Measurements from ENCODE around the gene KTI12. TPM values are rescaled to one million over a fixed set of nuclear protein-coding genes. Genes with fewer than 3 reads are reported as not detected.
"Not testable (repeated sequence)": the region's sequence is repeated elsewhere in the genome, so short reads cannot be mapped to it uniquely, and the experiment has no call there.

The KTI12 gene, protein sequence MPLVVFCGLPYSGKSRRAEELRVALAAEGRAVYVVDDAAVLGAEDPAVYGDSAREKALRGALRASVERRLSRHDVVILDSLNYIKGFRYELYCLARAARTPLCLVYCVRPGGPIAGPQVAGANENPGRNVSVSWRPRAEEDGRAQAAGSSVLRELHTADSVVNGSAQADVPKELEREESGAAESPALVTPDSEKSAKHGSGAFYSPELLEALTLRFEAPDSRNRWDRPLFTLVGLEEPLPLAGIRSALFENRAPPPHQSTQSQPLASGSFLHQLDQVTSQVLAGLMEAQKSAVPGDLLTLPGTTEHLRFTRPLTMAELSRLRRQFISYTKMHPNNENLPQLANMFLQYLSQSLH
- 3.4 TPM for total RNA-seq
- polyA plus RNA-seq (ENCODE audit: insufficient read depth in 1 of 8, insufficient read length in 8 of 8, low replicate concordance in 1 of 8) = 1 to 10 TPM; 2.5 to 4.4 (median 3.2) TPM
- long read RNA-seq, donor 1, partial matches to known transcripts = 0 of 2 reads
- long read RNA-seq, donor 1, other reads (novel, unspliced or antisense) = 0 of 2 reads
- long read RNA-seq, donor 2 = 0 reads
- long read RNA-seq, donor 3, transcript KTI12-201 (1 exons, 1,714 nt) = major isoform, 5 of 5 reads
- long read RNA-seq, donor 3, partial matches to known transcripts = 0 of 5 reads
- long read RNA-seq, donor 3, other reads (novel, unspliced or antisense) = 0 of 5 reads
- long read RNA-seq, donor 4, partial matches to known transcripts = 0 of 2 reads
- long read RNA-seq, donor 4, other reads (novel, unspliced or antisense) = 0 of 2 reads
- long read RNA-seq, donor 5, transcript KTI12-201 (1 exons, 1,714 nt) = major isoform, 17 of 17 reads
- long read RNA-seq, donor 5, partial matches to known transcripts = 0 of 17 reads
- long read RNA-seq, donor 5, other reads (novel, unspliced or antisense) = 0 of 17 reads
- long read RNA-seq, donor 6, transcript KTI12-201 (1 exons, 1,714 nt) = major isoform, 8 of 8 reads
- long read RNA-seq, donor 6, partial matches to known transcripts = 0 of 8 reads
- long read RNA-seq, donor 6, other reads (novel, unspliced or antisense) = 0 of 8 reads
- long read RNA-seq, donor 7, transcript KTI12-201 (1 exons, 1,714 nt) = major isoform, 6 of 6 reads
- long read RNA-seq, donor 7, partial matches to known transcripts = 0 of 6 reads
- long read RNA-seq, donor 7, other reads (novel, unspliced or antisense) = 0 of 6 reads
- long read RNA-seq, donor 8, partial matches to known transcripts = 0 of 4 reads
- long read RNA-seq, donor 8, other reads (novel, unspliced or antisense) = 0 of 4 reads
- long read RNA-seq, donor 9, transcript KTI12-201 (1 exons, 1,714 nt) = major isoform, 7 of 7 reads
- long read RNA-seq, donor 9, partial matches to known transcripts = 0 of 7 reads
- long read RNA-seq, donor 9, other reads (novel, unspliced or antisense) = 0 of 7 reads
- long read RNA-seq, donor 10, transcript KTI12-201 (1 exons, 1,714 nt) = major isoform, 10 of 10 reads
- long read RNA-seq, donor 10, partial matches to known transcripts = 0 of 10 reads
- long read RNA-seq, donor 10, other reads (novel, unspliced or antisense) = 0 of 10 reads
- long read RNA-seq, donor 11, partial matches to known transcripts = 0 of 1 reads
- long read RNA-seq, donor 11, other reads (novel, unspliced or antisense) = 0 of 1 reads

- peak within 1 kb of the TSS; percentile 89 for H3K27ac ChIP-seq (ENCODE audit: low read length)
- H3K9me3 ChIP-seq (replicated peaks; ENCODE audit: control insufficient read depth, low read depth, low read length) = no peaks in the 10 kb centered on the region
- peaks cover 11% of the 10 kb centered on the region for H3K4me1 ChIP-seq (ENCODE audit: control insufficient read depth, insufficient read depth, low read length)
- peak; percentile 97 for DNase-seq
- no peaks in the 10 kb centered on the region for H3K27me3 ChIP-seq (ENCODE audit: control insufficient read depth, insufficient read depth, low read length)
- H3K36me3 ChIP-seq (ENCODE audit: control insufficient read depth, insufficient read depth, low read length) = peaks cover 4% of the 10 kb centered on the region
- under 1% methylated on average over 66 of the region's 78 CpGs for whole genome bisulfite sequencing (ENCODE audit: insufficient coverage)
- H3K4me3 ChIP-seq (ENCODE audit: low read length) = peak within 1 kb of the TSS; percentile 81
Observed at GRCh38 chr1:52033190-52034049, at the start of gene KTI12. KTI12 (minus strand) TSS chr1:52033810; CDS start chr1:52033761, 49 bp downstream.

DNA sequence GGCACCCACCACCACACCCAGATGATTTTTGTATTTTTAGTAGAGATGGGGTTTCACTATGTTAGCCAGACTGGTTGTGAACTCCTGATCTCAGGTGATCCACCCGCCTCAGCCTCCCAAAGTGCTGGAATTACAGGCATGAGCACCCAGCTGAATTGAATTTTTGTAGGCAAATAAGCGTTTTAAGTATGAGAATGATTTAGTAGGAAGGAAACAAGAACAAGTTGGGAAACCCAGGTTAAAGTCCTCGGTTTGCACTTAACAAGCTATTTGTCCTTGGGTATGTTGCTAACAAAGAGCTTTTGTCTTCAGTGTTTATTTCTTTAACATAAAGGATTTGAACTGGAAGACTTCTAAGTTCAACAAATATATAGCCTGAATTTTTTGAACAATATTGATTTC is 46.4 kb upstream of the KTI12 start:
- no peaks in the 10 kb centered on the region for H3K9me3 ChIP-seq (replicated peaks; ENCODE audit: control insufficient read depth, low read depth, low read length)
- WGBS (ENCODE audit: insufficient coverage) = 90% methylated on average over 2 of the region's 3 CpGs
- no peak for DNase-seq
- no peak overlapping the region for H3K4me3 ChIP-seq (ENCODE audit: low read length)
- H3K36me3 ChIP-seq (ENCODE audit: control insufficient read depth, insufficient read depth, low read length) = peaks cover 18% of the 10 kb centered on the region
- H3K27ac ChIP-seq (ENCODE audit: low read length) = no peak overlapping the region
- H3K4me1 ChIP-seq (ENCODE audit: control insufficient read depth, insufficient read depth, low read length) = no peaks in the 10 kb centered on the region
- H3K27me3 ChIP-seq (ENCODE audit: control insufficient read depth, insufficient read depth, low read length) = no peaks in the 10 kb centered on the region

DNA sequence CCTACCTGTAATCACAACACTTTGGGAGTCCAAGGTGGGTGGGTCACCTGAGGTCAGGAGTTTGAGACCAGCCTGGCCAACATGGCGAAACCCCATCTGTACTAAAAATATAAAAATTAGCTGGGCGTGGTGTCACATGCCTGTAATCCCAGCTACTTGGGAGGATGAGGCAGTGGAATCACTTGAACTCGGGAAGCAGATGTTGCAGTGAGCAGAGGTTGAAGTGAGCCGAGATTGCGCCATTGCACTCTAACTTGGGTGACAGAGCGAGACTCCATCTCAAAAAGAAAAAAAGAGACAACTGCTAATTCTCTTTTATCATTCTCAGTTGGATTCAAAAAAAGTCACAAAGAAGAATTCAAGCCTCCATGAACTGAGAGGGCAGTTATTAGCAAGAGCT is 43.7 kb upstream of the KTI12 start:
- not testable (repeated sequence) for DNase-seq; H3K4me1 ChIP-seq (ENCODE audit: control insufficient read depth, insufficient read depth, low read length); H3K27me3 ChIP-seq (ENCODE audit: control insufficient read depth, insufficient read depth, low read length); H3K27ac ChIP-seq (ENCODE audit: low read length); H3K4me3 ChIP-seq (ENCODE audit: low read length); H3K9me3 ChIP-seq (replicated peaks; ENCODE audit: control insufficient read depth, low read depth, low read length)
- WGBS (ENCODE audit: insufficient coverage) = 100% methylated on average over 2 of the region's 6 CpGs
- peaks cover 19% of the 10 kb centered on the region for H3K36me3 ChIP-seq (ENCODE audit: control insufficient read depth, insufficient read depth, low read length)

DNA sequence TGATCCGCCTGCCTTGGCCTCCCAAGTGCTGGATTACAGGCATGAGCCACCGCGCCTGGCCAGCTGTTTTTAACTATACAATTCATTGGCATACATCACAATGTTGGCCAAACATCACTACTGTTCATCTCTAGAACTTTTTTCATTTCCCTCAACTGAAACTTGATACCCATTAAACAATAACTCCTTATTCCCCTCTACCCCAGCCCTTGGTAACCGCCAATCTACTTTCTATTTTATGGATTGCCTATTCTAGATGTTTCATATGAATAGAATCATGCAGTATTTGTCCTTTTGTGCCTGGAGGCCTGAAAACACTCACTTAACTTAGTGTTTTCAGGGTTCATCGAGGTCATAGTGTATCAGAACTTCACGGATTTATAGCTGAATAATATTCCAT is 38.7 kb upstream of the KTI12 start:
- Histone ChIP-seq H3K4me3 (ENCODE audit: low read length) (no peak overlapping the region), H3K4me1 (ENCODE audit: control insufficient read depth, insufficient read depth, low read length) (no peaks in the 10 kb centered on the region), H3K27me3 (ENCODE audit: control insufficient read depth, insufficient read depth, low read length) (no peaks in the 10 kb centered on the region), H3K9me3 (replicated peaks; ENCODE audit: control insufficient read depth, low read depth, low read length) (no peaks in the 10 kb centered on the region), H3K36me3 (ENCODE audit: control insufficient read depth, insufficient read depth, low read length) (peaks cover 22% of the 10 kb centered on the region), H3K27ac (ENCODE audit: low read length) (no peak overlapping the region)
- DNase-seq = no peak
- 92% methylated on average over 3 of the region's 6 CpGs for WGBS (ENCODE audit: insufficient coverage)

- DNase-seq = no peak
- Histone ChIP-seq H3K36me3 (ENCODE audit: control insufficient read depth, insufficient read depth, low read length) (peaks cover 32% of the 10 kb centered on the region), H3K9me3 (replicated peaks; ENCODE audit: control insufficient read depth, low read depth, low read length) (no peaks in the 10 kb centered on the region), H3K27me3 (ENCODE audit: control insufficient read depth, insufficient read depth, low read length) (no peaks in the 10 kb centered on the region), H3K27ac (ENCODE audit: low read length) (no peak overlapping the region), H3K4me1 (ENCODE audit: control insufficient read depth, insufficient read depth, low read length) (no peaks in the 10 kb centered on the region), H3K4me3 (ENCODE audit: low read length) (no peak overlapping the region)
- 79% methylated on average over 2 of the region's 4 CpGs for WGBS (ENCODE audit: insufficient coverage)
Observed at GRCh38 chr1:52070704-52071103, 37.1 kb upstream of the KTI12 start.

DNA sequence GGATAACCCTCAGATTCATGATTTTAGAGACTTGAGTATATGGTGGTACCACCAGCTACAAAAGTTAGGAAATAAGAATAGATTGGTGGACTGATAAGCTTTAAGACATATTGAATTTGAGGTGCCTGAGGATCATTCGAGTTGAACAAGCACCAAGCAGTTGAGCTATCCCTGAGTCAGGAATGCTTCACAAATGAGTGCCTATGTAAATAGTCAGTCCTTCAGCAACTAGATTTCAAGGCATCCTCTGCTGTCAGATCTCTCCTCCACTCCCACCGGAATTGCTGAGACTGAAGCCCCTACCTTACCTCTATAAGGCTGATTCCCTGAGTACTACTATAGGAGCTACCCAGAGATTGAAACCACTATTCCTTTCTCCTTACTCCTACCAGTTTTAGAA is 29.6 kb upstream of the KTI12 start:
- no peak overlapping the region for H3K27ac ChIP-seq (ENCODE audit: low read length)
- H3K9me3 ChIP-seq (replicated peaks; ENCODE audit: control insufficient read depth, low read depth, low read length) = no peaks in the 10 kb centered on the region
- no peaks in the 10 kb centered on the region for H3K27me3 ChIP-seq (ENCODE audit: control insufficient read depth, insufficient read depth, low read length)
- H3K4me3 ChIP-seq (ENCODE audit: low read length) = no peak overlapping the region
- WGBS (ENCODE audit: insufficient coverage) = 90% methylated on average over 2 of the region's 2 CpGs
- peaks cover 50% of the 10 kb centered on the region for H3K36me3 ChIP-seq (ENCODE audit: control insufficient read depth, insufficient read depth, low read length)
- no peak for DNase-seq
- no peaks in the 10 kb centered on the region for H3K4me1 ChIP-seq (ENCODE audit: control insufficient read depth, insufficient read depth, low read length)

DNA sequence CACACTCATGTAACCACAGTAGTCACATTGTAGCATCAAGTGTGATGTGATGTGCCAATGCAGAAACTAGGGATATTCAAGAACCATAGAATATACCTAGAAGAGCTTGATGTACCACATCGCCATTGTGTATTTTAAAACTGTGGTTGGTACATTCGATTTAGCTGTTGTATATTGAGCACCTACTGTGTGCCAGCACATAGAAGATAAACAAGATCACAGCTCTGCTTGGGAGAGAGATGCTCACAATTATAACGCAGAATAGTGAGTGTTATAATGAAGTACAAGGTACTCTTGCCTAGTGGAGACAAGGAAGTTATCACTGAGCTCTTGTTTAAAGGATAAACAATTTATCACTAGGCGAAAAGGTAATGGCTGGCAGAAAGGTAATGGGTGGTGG is 27.2 kb upstream of the KTI12 start:
- Histone ChIP-seq H3K27me3 (ENCODE audit: control insufficient read depth, insufficient read depth, low read length) (no peaks in the 10 kb centered on the region), H3K4me3 (ENCODE audit: low read length) (no peak overlapping the region), H3K4me1 (ENCODE audit: control insufficient read depth, insufficient read depth, low read length) (peaks cover 5% of the 10 kb centered on the region), H3K27ac (ENCODE audit: low read length) (no peak overlapping the region), H3K9me3 (replicated peaks; ENCODE audit: control insufficient read depth, low read depth, low read length) (no peaks in the 10 kb centered on the region), H3K36me3 (ENCODE audit: control insufficient read depth, insufficient read depth, low read length) (peaks cover 31% of the 10 kb centered on the region)
- 100% methylated on average over 2 of the region's 4 CpGs for WGBS (ENCODE audit: insufficient coverage)
- DNase-seq = no peak

- Histone ChIP-seq H3K4me1 (ENCODE audit: control insufficient read depth, insufficient read depth, low read length) (peaks cover 5% of the 10 kb centered on the region), H3K27ac (ENCODE audit: low read length) (no peak overlapping the region), H3K4me3 (ENCODE audit: low read length) (no peak overlapping the region), H3K36me3 (ENCODE audit: control insufficient read depth, insufficient read depth, low read length) (peaks cover 25% of the 10 kb centered on the region), H3K9me3 (replicated peaks; ENCODE audit: control insufficient read depth, low read depth, low read length) (no peaks in the 10 kb centered on the region), H3K27me3 (ENCODE audit: control insufficient read depth, insufficient read depth, low read length) (no peaks in the 10 kb centered on the region)
- no peak for DNase-seq
- WGBS (ENCODE audit: insufficient coverage) = no CpG with 5 or more reads among the region's 1 CpG
Observed at GRCh38 chr1:52059888-52060287, 26.3 kb upstream of the KTI12 start.

DNA sequence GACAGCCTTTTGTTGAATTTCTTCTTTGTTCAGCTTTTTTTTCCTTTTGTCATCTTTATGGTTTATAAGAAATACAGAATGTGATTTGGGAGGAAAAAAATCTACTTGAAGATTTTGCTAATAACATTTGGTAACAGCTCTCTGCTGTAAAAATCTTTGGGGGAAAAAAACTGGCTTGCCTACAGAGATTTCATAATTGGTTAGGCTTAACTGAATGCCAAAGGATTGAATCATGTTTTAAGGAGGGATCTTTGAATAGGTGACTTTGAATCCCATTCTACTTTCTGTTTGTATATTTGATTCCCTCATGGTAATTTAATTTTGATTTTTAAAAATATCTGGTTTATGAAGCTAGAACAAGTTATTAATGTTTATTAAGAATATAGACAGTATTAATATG is 25.7 kb upstream of the KTI12 start:
- no peak overlapping the region for H3K4me3 ChIP-seq (ENCODE audit: low read length)
- no peaks in the 10 kb centered on the region for H3K27me3 ChIP-seq (ENCODE audit: control insufficient read depth, insufficient read depth, low read length)
- H3K36me3 ChIP-seq (ENCODE audit: control insufficient read depth, insufficient read depth, low read length) = peaks cover 25% of the 10 kb centered on the region
- no peak for DNase-seq
- peaks cover 8% of the 10 kb centered on the region for H3K4me1 ChIP-seq (ENCODE audit: control insufficient read depth, insufficient read depth, low read length)
- no peaks in the 10 kb centered on the region for H3K9me3 ChIP-seq (replicated peaks; ENCODE audit: control insufficient read depth, low read depth, low read length)
- H3K27ac ChIP-seq (ENCODE audit: low read length) = no peak overlapping the region
